Panc1 (cell line): Measurements from ENCODE around the gene MRPS2. TPM values are rescaled to one million over a fixed set of nuclear protein-coding genes. Genes with fewer than 3 reads are reported as not detected.

Experiments used
- ATAC-seq: fragments of 200-7000 bp; cut with Tn5 transposase; 2 replicates; pipeline ENCODE4 v1.9.1; 2020; ENCODE audit warnings: mild to moderate bottlenecking, moderate library complexity
- BruUV-seq: library from RNA; stranded (reverse); fragments of 400-500 nt; replicated peaks from 2 replicates; lab custom pipeline; 2021; lab: Mats Ljungman, UMichigan
- CTCF ChIA-PET: fragments of 300-600 bp; sonication (Branson Sonifier 250); formaldehyde crosslinking; loops from one replicate; lab custom pipeline; 2022; ENCODE audit warnings: antibody characterized with exemption; lab: Charles Lee
- POLR2A ChIA-PET: fragments of 300-600 bp; sonication (Branson Sonifier 250); formaldehyde crosslinking; loops from one replicate; lab custom pipeline; 2022; ENCODE audit warnings: antibody characterized with exemption; lab: Charles Lee
- DNase-seq: peaks from one replicate; pipeline ENCODE4 v3.0.0-alpha.2; 2010; ENCODE audit warnings: low read depth, low spot score
- H3K27ac ChIP-seq: 2 replicates; pipeline ENCODE4 v1.5.1; 2011; ENCODE audit warnings: mild to moderate bottlenecking, low read length, inconsistent platforms
- H3K27me3 ChIP-seq: fragments of 200-500 bp; sonication (Bioruptor generic); 2 replicates; pipeline ENCODE4 v1.6.0; 2014; ENCODE audit warnings: low read length, inconsistent platforms; ENCODE audit not compliant: control insufficient read depth, insufficient read depth
- H3K36me3 ChIP-seq: fragments of 200-500 bp; sonication (Bioruptor generic); 2 replicates; pipeline ENCODE4 v1.5.1; 2014; ENCODE audit warnings: inconsistent platforms, mild to moderate bottlenecking, low read length, moderate library complexity; ENCODE audit not compliant: control insufficient read depth, insufficient read depth
- H3K4me1 ChIP-seq: 2 replicates; pipeline ENCODE4 v1.5.1; 2011; ENCODE audit warnings: inconsistent platforms, mild to moderate bottlenecking, low read length, moderate library complexity; ENCODE audit not compliant: control insufficient read depth, insufficient read depth
- H3K4me3 ChIP-seq, 2 experiments: 2 replicates each; pipeline ENCODE4 v1.5.1; 2011 to 2012; ENCODE audit warnings: low read depth in 2 of 2, low read length in 2 of 2, mild to moderate bottlenecking in 2 of 2, inconsistent platforms in 1 of 2, moderate library complexity in 1 of 2
- H3K9me3 ChIP-seq: fragments of 200-500 bp; sonication (Bioruptor generic); 2 replicates; pipeline ENCODE4 v1.5.1; 2014; ENCODE audit warnings: low read depth, mild to moderate bottlenecking, inconsistent platforms, low read length, moderate library complexity; ENCODE audit not compliant: control insufficient read depth, insufficient read depth
- CTCF ChIP-seq: fragments of 450-650 bp; IDR thresholded peaks from 2 replicates; pipeline ENCODE4 v1.5.1; 2017; ENCODE audit warnings: mild to moderate bottlenecking
- POLR2AphosphoS5 ChIP-seq: IDR thresholded peaks from 2 replicates; pipeline ENCODE4 v1.6.1; 2012; ENCODE audit warnings: mild to moderate bottlenecking, low read depth, low read length, moderate library complexity
- REST ChIP-seq, 2 experiments: IDR thresholded peaks; 2 replicates each; pipeline ENCODE4 v1.6.1; 2011 to 2012; ENCODE audit warnings: low read depth in 2 of 2, control low read depth in 1 of 2, low read length in 1 of 2, mild to moderate bottlenecking in 1 of 2, moderate library complexity in 1 of 2; ENCODE audit not compliant: insufficient read depth in 1 of 2
- SIN3A ChIP-seq: IDR thresholded peaks from 2 replicates; pipeline ENCODE4 v1.6.1; 2012; ENCODE audit warnings: low read depth, mild to moderate bottlenecking, low read length, moderate library complexity, borderline replicate concordance; ENCODE audit not compliant: insufficient read depth
- TCF7L2 ChIP-seq: IDR thresholded peaks from 2 replicates; pipeline ENCODE4 v1.6.1; 2011; ENCODE audit warnings: mild to moderate bottlenecking, low read depth, low read length, inconsistent platforms
- in situ Hi-C: cut with HindIII; loops from 2 replicates; pipeline ENCODE4 v1.10.0; 2016; ENCODE audit warnings: low sequenced_read_pairs, low pct_unique_long_range_greater_than_20kb
- intact Hi-C: fragments of 100-400 bp; cut with micrococcal nuclease; formaldehyde crosslinking; loops from one replicate; pipeline ENCODE4 v1.10.0; 2022; ENCODE audit not compliant: unreplicated experiment
- total RNA-seq: library from RNA; stranded (reverse); gene quantifications from one replicate; pipeline ENCODE4 v1.2.1, GENCODE V29; 2021; ENCODE audit not compliant: unreplicated experiment

MRPS2 gene
- total RNA-seq, 1 experiment from 2014 or later: 33.5 TPM

- Histone ChIP-seq H3K27ac (no peak overlapping the region), H3K27me3 (no peaks in the 10 kb centered on the region), H3K9me3 (no peaks in the 10 kb centered on the region), H3K4me3 (no peak overlapping the region), H3K36me3 (no peaks in the 10 kb centered on the region), H3K4me1 (no peaks in the 10 kb centered on the region)
- TF ChIP-seq POLR2AphosphoS5: no peak
- in situ Hi-C loops: no loop called here
- no TSS peak for BruUV-seq
- ChIA-PET CTCF (no interaction called here), POLR2A (no interaction called here)
- peak; percentile 87 for ATAC-seq
- intact Hi-C loops: no loop called here
- DNase-seq: no peak
These were observed 37.3 kb upstream of the MRPS2 start for GRCh38 chr9:135463140-135463539.

- H3K4me3 ChIP-seq: no peak overlapping the region
- no peak overlapping the region for H3K27ac ChIP-seq
- BruUV-seq: no TSS peak
- intact Hi-C loops (no loop called here), in situ Hi-C loops (no loop called here)
- no peaks in the 10 kb centered on the region for H3K9me3 ChIP-seq
- H3K27me3 ChIP-seq: no peaks in the 10 kb centered on the region
- no peak for DNase-seq
- TF ChIP-seq SIN3A (no peak), CTCF (no peak)
- peaks cover 2% of the 10 kb centered on the region; the same call in 1 of the 2 replicates for H3K4me1 ChIP-seq
- ChIA-PET POLR2A (no interaction called here), CTCF (no interaction called here)
- ATAC-seq: no peak
- no peaks in the 10 kb centered on the region for H3K36me3 ChIP-seq
These were observed 36.3 kb upstream of the MRPS2 start for GRCh38 chr9:135464181-135464580.

GRCh38 chr9:135468854-135469521 is 31.5 kb upstream of the MRPS2 start:
- intact Hi-C loops: no loop called here
- no peak overlapping the region for H3K4me3 ChIP-seq
- TF ChIP-seq REST (IDR thresholded peaks at IDR 0.05; ENCODE audit: insufficient read depth in 1 of 2, low read depth in 2 of 2, low read length in 1 of 2): no peak
- no peak for TF ChIP-seq POLR2AphosphoS5
- TF ChIP-seq TCF7L2: no peak
- no peak for TF ChIP-seq SIN3A
- TF ChIP-seq CTCF: no peak
- no peaks in the 10 kb centered on the region for H3K9me3 ChIP-seq
- ChIA-PET CTCF (no interaction called here), POLR2A (no interaction called here)
- H3K27ac ChIP-seq: no peak overlapping the region
- DNase-seq (no peak), ATAC-seq (no peak)
- in situ Hi-C loops: no loop called here
- BruUV-seq: no TSS peak
- peaks cover 4% of the 10 kb centered on the region; the same call in 1 of the 2 replicates for H3K4me1 ChIP-seq
- H3K27me3 ChIP-seq: no peaks in the 10 kb centered on the region
- H3K36me3 ChIP-seq: no peaks in the 10 kb centered on the region
